CD4-positive, alpha-beta T cell treated with Interleukin-10 for 1 hour (primary cell): ENCODE results near the gene SNAP29.
"Not testable (repeated sequence)": the region's sequence is repeated elsewhere in the genome, so short reads cannot be mapped to it uniquely, and the experiment has no call there.

ENCODE experiments used
- DNase-seq: peaks from one replicate; pipeline ENCODE4 v3.0.0-alpha.2; 2020

The SNAP29 gene

GRCh38 chr22:20836987-20837823 lies 21.6 kb upstream of the SNAP29 start:
- no peak for DNase-seq

GRCh38 chr22:20839354-20839753 lies 19.5 kb upstream of the SNAP29 start:
- DNase-seq, result not testable (repeated sequence)

GRCh38 chr22:20839837-20840645 lies 18.8 kb upstream of the SNAP29 start:
- DNase-seq, result no peak

GRCh38 chr22:20840646-20841371 lies 18.0 kb upstream of the SNAP29 start:
- DNase-seq, result no peak

- DNase-seq, result no peak
Measured at GRCh38 chr22:20843501-20843900, 15.3 kb upstream of the SNAP29 start.

- no peak for DNase-seq
Measured at GRCh38 chr22:20844055-20845037, 14.5 kb upstream of the SNAP29 start.

GRCh38 chr22:20847318-20847822 lies 11.4 kb upstream of the SNAP29 start:
- no peak for DNase-seq

GRCh38 chr22:20852076-20852475 lies 6.7 kb upstream of the SNAP29 start:
- no peak for DNase-seq

- no peak for DNase-seq
Measured at GRCh38 chr22:20852503-20852902, 6.3 kb upstream of the SNAP29 start.

- no peak for DNase-seq
Measured at GRCh38 chr22:20853236-20853660, 5.6 kb upstream of the SNAP29 start.

GRCh38 chr22:20857247-20857643 lies 1.6 kb upstream of the SNAP29 start:
- DNase-seq, result no peak

- peak; percentile 88 for DNase-seq
Measured at GRCh38 chr22:20857838-20858614, 781 bp upstream of the SNAP29 start.

- no peak for DNase-seq
Measured at GRCh38 chr22:20859615-20860014, 808 bp downstream of the SNAP29 start.

- DNase-seq, result no peak
Measured at GRCh38 chr22:20862540-20862939, 3.7 kb downstream of the SNAP29 start.

GRCh38 chr22:20863366-20863765 lies 4.6 kb downstream of the SNAP29 start:
- DNase-seq, result no peak

GRCh38 chr22:20864186-20864908 lies 5.5 kb downstream of the SNAP29 start:
- DNase-seq, result no peak

GRCh38 chr22:20865331-20865730 lies 6.5 kb downstream of the SNAP29 start:
- DNase-seq, result no peak

- DNase-seq, result no peak
Measured at GRCh38 chr22:20865875-20866445, 7.2 kb downstream of the SNAP29 start.

GRCh38 chr22:20866736-20867135 lies 7.9 kb downstream of the SNAP29 start:
- no peak for DNase-seq
